Left ventricle myocardium superior (tissue), 1 donor: ENCODE measurements around the gene KRT12. TPM values are rescaled to one million over a fixed set of nuclear protein-coding genes. Genes with fewer than 3 reads are reported as not detected.

Experiments
- ATAC-seq: fragments of 200-7000 bp; cut with Tn5 transposase; one replicate; pipeline ENCODE4 v1.9.1; 2020; ENCODE audit warnings: mild to moderate bottlenecking, moderate library complexity
- DNase-seq: peaks from one replicate; pipeline ENCODE4 v3.0.0-alpha.2; 2020
- intact Hi-C: fragments of 100-400 bp; cut with micrococcal nuclease; formaldehyde crosslinking; loops from one replicate; pipeline ENCODE4 v1.11.0; 2022
- long read RNA-seq: library from polyadenylated mRNA; unstranded; transcript quantifications from one replicate; pipeline ENCODE4 v2.0.0, GENCODE V29; 2021
- total RNA-seq: library from RNA; stranded (reverse); fragmentation: NEBNext Ultra II Directional; extraction: Animal tissue kit (Norgen Biotek cat#: 25700); gene quantifications from one replicate; pipeline ENCODE4 v1.2.1, GENCODE V29; 2021
- donor health status: DM: no; HTN: yes; CAD: no; lungs with severe emphysema.

Gene KRT12
- not detected for total RNA-seq
- long read RNA-seq: 0 reads

DNA sequence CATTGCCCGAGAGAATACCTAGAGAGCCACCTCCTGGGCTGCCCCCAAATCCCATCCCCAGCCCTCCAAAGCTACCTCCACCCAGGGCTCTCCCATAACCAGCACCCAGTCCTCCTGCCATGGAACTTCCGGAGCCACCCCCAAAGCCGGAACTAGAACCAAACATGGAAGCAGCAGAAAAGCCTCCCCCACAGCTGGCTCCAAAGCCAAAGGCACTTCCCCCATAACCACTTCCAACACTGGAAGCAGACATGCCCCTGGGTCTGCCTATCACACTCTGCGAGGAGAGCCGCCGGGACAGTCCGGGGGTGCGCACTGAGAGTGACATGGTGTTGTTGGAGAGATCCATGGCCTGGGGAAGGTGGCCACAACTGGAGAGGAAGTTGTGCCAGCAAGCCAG is at the start of gene KRT12:
TSS of gene KRT12 (minus strand) at position 386 of the 400 bp plus-strand sequence. CDS start at position 349, 37 bp downstream.
- ATAC-seq (no peak), DNase-seq (no peak)
- intact Hi-C loops: no loop called here

DNA sequence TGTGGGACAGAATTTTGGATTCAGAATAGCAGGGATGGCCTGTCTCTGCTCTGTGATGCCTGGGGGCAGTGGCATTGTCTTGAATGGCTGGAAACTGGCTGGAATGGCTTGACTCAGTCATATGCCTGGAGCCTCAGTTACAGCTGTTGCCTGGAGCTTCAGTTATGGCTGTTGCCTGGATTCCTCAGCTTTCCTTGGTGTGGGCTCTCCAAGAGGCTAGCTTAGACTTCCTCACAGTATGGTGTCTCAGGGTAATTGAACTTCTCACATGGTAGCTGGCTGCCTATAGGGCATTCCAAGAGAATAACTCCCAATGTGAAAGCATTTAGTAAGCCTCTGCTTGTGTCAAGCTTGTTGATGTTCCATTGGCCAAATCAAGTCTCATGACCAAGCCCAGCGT is 49.3 kb upstream of the KRT12 start:
- intact Hi-C loops: no loop called here
- DNase-seq (no peak), ATAC-seq (no peak)

GRCh38 chr17:40915721-40916256 is 48.8 kb upstream of the KRT12 start:
- DNase-seq: no peak
- ATAC-seq: no peak
- intact Hi-C loops: no loop called here

- ATAC-seq (no peak), DNase-seq (no peak)
- intact Hi-C loops: no loop called here
Observed at GRCh38 chr17:40915199-40915661, 48.2 kb upstream of the KRT12 start.

DNA sequence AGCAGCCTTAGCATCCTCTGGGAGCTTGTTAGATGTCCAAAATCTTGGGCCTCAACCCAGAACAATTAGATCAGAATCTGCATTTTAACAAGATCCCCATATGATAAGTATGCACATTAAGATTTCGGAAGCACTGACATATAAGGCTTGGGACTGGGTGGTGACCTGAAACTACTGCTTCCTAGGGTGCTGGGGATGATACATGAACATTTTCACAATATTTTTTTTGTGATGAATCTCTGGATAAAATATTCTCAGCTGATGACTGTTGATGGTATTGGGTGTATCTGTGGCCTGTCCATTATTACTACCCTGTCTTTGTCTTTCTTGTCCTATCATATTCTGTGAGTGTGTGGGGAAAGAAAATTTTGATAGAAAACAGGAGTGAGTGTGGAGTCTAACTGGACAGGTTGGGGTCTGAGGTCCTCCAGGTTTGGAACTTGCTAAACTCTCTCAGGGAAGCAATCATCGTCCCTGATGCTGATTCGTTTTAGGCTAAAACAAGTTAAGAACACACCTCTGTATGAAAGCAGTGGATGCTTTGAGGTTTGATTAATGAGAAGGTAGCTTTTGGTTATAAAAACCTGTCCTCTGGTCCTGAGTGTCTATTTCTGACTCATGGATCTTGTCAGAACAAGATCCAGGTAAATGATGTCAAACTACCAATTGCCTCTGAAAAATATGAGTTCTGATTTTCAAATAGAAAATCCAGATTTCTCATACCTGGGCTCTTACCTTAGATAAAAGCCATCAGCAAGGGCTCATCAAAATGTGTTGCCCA is 47.2 kb upstream of the KRT12 start:
- DNase-seq (no peak), ATAC-seq (no peak)
- intact Hi-C loops: no loop called here

DNA sequence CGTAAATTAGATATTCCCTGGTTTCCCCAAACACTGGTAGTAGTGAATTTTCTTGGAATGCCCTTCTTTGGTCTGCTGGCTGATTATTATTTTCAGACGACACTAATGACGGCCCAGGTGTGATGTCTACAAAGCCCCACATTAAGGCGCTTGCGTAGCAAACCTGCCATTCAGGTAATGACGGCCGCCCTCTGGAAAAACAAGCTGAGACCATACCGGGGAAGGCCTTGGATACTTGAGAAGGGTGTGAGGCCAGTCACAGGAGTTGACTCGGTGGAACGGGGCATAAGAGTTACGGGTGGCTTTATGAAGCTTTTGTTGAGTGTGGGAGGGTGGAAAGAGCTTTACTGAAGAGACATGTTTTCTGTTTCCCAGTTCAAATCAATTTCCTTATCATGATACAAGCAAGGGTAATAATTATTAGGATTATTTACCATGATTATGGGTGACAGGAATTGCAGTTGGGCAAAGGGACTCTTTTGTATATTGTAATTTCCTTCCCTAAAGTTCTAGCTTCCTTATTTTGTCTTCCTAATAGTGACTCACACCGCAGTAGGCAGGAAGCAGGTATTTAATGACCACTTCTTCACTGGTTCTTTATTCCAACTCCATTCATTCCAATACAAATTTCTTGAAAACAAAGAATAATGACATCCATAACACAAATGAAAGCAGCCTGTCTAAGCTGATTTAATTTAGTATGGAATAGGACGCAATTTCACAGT is 45.6 kb upstream of the KRT12 start:
- ATAC-seq: no peak
- intact Hi-C loops: no loop called here
- no peak for DNase-seq

DNA sequence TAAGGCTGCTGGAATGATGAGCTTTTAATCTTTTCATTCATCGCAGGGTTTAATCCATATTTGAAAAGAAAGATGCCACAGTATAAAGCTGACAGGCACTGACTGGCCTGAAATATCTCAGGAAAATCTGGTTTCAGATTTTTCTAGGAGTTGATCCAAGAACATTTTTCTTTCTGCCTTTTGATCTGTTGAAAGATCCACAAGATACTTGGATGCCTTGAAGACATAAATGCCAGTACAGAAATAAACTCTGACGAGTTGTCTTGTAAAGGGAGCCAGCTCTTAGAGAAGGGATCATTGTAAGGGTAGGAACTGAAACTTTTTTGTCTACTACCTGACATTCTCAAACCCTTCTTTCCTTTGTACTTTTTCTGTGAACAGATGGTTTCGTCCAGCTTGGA is 43.4 kb upstream of the KRT12 start:
- intact Hi-C loops: no loop called here
- no peak for DNase-seq
- ATAC-seq: no peak

- ATAC-seq: no peak
- intact Hi-C loops: loop anchor here (10.0 kb wide), 1 partner anchor 745 kb away; no protein-coding TSS in a partner anchor
Observed at GRCh38 chr17:40909755-40910154, 42.7 kb upstream of the KRT12 start.

DNA sequence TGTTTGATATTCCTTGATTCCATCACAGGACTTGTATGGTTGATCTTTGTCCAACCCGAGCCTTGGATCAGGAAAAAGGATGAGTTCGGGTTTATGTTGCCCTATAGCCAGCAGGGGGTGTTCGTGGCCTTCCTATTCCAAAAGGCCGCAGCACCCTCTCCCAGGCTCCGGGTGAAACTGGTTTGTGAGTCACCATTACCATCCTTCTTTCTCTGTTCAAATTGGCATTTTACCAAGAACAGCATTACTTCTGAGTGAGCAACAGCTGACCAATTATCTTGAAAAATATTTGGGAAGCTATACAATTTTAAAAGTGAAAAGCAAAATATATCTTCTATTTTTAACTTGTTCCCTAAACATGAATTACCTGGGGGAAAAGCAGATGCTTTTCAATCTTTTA is 42.3 kb upstream of the KRT12 start:
- intact Hi-C loops: loop anchor here (10.0 kb wide), 1 partner anchor 745 kb away; no protein-coding TSS in a partner anchor
- ATAC-seq (peak; percentile 90), DNase-seq (peak; percentile 70)

More at GRCh38 chr17:40909755-40910154, 42.7 kb upstream of the KRT12 start:
- DNase-seq: no peak

- intact Hi-C loops: loop anchor here (10.0 kb wide), 1 partner anchor 748 kb away; no protein-coding TSS in a partner anchor
- DNase-seq (no peak), ATAC-seq (no peak)
Observed at GRCh38 chr17:40906613-40907012, 39.6 kb upstream of the KRT12 start.

DNA sequence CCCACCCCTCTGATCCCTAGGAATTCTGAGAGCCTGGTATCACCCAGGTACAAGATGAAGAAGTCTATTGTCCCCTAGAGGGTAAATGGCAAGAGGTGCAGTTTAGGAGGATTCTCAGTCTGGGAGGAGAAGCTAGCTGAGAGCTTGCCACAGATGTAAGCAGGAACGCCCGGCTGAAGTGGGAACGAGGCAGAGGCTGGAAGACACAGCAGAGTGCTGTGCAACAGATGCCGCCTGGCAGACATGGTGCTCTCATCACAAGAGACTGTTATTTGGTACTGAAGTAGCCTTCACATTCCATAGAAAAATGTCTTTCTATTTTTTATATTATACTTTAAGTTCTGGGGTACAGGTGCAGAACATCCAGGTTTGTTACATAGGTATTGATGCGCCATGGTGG is 38.3 kb upstream of the KRT12 start:
- DNase-seq (no peak), ATAC-seq (no peak)
- intact Hi-C loops: loop anchor here (10.0 kb wide), 1 partner anchor 749 kb away; no protein-coding TSS in a partner anchor

GRCh38 chr17:40903129-40903847 is 36.3 kb upstream of the KRT12 start:
- ATAC-seq (no peak), DNase-seq (no peak)
- intact Hi-C loops: loop anchor here (10.0 kb wide), 1 partner anchor 752 kb away; no protein-coding TSS in a partner anchor

- intact Hi-C loops: loop anchor here (10.0 kb wide), 1 partner anchor 752 kb away; no protein-coding TSS in a partner anchor
- DNase-seq: no peak
- ATAC-seq: no peak
Observed at GRCh38 chr17:40902498-40902897, 35.5 kb upstream of the KRT12 start.

- DNase-seq (no peak), ATAC-seq (no peak)
- intact Hi-C loops: loop anchor here (10.0 kb wide), 1 partner anchor 753 kb away; no protein-coding TSS in a partner anchor
Observed at GRCh38 chr17:40901981-40902474, 35.0 kb upstream of the KRT12 start.

GRCh38 chr17:40900809-40901356 is 33.9 kb upstream of the KRT12 start:
- intact Hi-C loops: loop anchor here (10.0 kb wide), 1 partner anchor 754 kb away; no protein-coding TSS in a partner anchor
- no peak for ATAC-seq
- no peak for DNase-seq

DNA sequence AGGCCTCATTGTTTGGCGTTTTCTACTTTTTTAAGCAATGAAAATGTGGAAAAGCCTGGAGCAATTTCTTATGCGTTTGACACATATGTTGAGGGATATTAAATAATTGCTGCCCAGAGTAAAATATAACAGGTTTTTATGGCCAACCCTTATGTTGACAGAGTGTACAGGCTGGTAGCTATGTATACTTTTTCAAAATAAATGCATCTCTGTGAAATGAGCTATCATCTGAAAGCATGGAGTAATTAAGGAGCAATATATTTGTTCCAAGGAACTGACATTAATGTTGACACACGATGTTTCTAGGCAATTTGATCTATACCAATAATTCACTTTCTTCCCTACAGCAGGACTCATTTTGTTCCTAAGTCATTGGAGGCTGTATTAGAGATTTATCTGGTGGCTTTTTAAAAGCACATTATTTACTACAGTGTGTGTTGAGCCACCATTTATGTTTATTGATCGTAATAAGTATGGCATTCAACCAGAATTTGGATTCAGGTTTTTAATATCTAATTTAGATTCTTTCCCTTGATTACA is 30.0 kb upstream of the KRT12 start:
- no peak for ATAC-seq
- intact Hi-C loops: no loop called here
- no peak for DNase-seq

DNA sequence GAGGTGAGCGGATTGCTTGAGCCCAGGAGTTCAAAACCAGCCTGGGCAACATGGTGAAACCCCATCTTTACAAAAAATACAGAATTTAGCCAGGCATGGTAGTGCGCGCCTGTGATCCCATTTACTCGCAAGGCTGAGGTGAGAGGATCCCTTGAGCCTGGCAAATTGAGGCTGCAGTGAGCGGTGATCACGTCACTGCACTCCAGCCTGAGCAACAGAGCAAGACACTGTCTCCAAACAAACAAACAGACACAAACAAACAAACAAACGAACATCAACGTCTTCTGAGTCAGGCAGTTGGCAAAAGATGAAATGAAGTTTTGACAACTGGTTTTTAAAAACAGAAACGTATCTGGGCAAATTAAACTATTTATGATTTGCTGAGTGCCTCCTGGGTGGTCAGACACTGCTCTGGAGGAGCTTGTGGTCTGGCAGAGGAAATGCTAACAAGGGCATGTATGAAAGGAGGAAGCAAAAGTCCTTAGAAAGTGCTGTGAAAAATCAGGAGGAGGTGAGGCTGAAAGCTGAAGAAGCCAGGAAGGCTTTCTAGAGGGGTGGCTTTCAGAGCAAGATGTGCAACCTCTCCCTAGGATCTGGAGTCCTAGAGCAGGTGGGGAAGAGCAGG is 28.2 kb upstream of the KRT12 start:
- DNase-seq: no peak
- no peak for ATAC-seq
- intact Hi-C loops: no loop called here

GRCh38 chr17:40888196-40888720 is 21.2 kb upstream of the KRT12 start:
- DNase-seq (no peak), ATAC-seq (no peak)
- intact Hi-C loops: no loop called here
